ENCODE measurements around the gene BTBD9.
A peak's percentile ranks its signal among the peaks of the same experiment; 100 is the strongest.

Gene BTBD9

DNA sequence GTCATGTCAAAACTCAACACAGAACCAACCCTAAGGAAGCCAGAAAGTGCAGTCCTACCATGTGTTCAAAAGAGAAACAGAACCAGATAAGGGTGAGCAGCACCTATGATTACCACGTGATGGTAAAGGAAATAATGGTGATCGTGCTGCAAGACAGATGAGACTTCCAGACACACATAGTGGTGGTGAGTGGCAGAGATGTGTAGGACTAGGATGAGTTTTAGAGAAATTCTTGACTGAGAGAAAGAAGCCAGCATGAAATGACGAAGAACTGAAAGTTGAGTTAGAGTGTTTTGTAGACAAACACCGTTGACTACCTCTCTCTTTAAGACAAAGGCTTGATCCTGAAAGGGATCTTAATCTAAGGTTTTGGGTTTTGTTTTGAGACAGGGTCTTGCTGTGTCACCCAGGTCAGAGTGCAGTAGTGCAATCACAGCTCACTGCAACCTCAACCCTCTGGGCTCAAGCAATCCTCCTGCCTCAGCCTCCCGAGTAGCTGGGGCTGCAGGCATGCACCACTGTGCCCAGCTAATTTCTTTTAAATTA lies 10.6 kb upstream of the BTBD9 start:
- TF ChIP-seq, protein P1, sequence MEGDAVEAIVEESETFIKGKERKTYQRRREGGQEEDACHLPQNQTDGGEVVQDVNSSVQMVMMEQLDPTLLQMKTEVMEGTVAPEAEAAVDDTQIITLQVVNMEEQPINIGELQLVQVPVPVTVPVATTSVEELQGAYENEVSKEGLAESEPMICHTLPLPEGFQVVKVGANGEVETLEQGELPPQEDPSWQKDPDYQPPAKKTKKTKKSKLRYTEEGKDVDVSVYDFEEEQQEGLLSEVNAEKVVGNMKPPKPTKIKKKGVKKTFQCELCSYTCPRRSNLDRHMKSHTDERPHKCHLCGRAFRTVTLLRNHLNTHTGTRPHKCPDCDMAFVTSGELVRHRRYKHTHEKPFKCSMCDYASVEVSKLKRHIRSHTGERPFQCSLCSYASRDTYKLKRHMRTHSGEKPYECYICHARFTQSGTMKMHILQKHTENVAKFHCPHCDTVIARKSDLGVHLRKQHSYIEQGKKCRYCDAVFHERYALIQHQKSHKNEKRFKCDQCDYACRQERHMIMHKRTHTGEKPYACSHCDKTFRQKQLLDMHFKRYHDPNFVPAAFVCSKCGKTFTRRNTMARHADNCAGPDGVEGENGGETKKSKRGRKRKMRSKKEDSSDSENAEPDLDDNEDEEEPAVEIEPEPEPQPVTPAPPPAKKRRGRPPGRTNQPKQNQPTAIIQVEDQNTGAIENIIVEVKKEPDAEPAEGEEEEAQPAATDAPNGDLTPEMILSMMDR (IDR thresholded peaks at IDR 0.05; ENCODE audit: low read length, missing control alignments): no peak
- H3K4me3 ChIP-seq (replicated peaks; ENCODE audit: low read depth, low read length): no peak overlapping the region
- no peak for DNase-seq (ENCODE audit: low read depth)

DNA sequence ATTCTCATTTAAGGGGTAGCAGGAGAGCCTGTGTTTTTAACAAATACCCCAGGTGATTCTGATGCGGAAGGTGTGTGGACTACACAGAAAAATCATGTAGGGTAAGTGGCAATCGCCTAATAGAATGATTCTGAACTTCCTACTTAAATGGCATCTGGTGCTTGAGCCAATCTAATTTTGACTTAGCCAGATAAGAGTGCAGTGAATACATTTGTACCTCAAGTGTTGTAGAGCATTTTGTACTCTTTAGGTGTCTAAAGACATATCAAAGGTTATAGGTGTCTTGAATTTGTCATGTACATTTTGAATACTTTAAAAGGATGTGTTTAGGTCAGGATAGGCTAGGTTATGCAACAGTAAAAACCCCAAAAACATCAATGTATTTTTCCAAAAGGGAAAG lies 10.0 kb upstream of the BTBD9 start:
- no peak for DNase-seq (ENCODE audit: low read depth)
- TF ChIP-seq, protein P1 (IDR thresholded peaks at IDR 0.05; ENCODE audit: low read length, missing control alignments): no peak

DNA sequence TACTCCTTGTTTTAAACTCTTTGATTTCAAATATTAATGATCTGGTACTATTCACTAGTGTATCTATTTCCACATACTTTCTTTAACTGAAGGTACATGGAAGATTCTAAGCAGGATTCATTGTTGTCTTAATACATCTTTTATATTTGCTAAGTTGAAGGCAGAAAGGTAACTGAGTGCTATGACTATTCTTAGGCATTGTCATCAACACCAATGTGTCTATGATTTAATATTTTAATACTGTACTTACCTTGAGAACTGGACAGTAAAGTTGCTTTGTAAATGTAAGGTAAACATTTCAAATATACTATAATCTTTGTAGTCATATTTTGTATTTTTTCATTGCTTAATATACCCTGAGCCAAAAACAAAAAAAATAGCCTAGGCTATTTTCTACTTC lies 8.9 kb upstream of the BTBD9 start:
- DNase-seq (ENCODE audit: low read depth): no peak
- no peak overlapping the region for H3K4me3 ChIP-seq (replicated peaks; ENCODE audit: low read depth, low read length)
- TF ChIP-seq, protein P1 (IDR thresholded peaks at IDR 0.05; ENCODE audit: low read length, missing control alignments): no peak

More for the DNA sequence above, 10.0 kb upstream of the BTBD9 start:
- no peak overlapping the region for H3K4me3 ChIP-seq (replicated peaks; ENCODE audit: low read depth, low read length)

DNA sequence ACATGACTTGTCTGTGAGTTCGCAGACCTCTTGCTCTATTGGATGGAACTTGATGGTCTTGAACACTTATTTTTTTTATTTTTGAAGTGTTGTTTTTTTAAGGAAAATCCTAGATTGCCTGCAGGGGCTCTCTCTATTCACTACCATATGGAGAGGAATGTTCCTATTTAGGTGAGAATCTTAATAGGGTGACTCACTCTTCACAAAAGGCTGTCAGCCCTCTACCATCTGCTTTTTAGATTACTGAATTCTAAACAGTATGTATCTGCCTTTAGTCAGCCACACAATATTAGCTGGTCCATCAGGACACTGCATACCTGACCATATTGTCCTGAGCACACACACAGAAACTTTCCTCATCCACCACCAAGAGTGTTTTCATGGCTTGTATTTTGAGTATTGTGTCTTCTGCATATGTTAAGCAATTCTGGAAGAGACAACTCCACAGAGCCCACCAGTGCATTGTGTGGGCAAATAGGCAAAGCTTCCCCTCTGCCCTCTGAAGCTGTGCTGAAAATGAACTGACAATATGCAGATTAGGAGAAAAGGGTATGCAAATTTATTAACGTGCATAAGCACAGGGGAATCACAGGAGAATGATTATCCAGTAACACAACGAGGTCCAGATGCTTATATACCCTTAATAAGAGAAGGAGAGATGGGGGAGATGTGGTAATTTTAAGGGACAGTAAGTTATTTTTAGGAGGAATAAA lies 6.6 kb upstream of the BTBD9 start:
- TF ChIP-seq, protein P1 (IDR thresholded peaks at IDR 0.05; ENCODE audit: low read length, missing control alignments): no peak
- H3K4me3 ChIP-seq (replicated peaks; ENCODE audit: low read depth, low read length): no peak overlapping the region
- no peak for DNase-seq (ENCODE audit: low read depth)

DNA sequence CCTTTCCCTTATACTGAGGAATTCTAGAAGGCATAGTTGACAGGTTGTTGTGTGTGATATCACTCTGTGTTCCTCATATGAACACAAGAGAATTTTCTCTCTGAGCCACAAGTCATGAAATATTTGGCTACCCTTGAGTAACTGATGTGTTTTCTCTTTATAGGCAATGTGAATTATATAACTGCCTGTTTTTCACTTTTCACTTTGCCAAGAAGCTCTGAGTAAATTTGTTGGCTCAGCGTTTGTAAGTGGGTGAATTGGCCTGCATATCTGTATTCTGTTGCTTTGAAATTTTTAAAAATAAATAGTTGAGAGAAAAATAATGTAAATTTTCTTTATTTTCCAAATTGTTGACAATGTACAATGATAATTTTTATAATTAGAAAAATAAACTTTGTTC lies 5.2 kb upstream of the BTBD9 start:
- TF ChIP-seq, protein P1 (IDR thresholded peaks at IDR 0.05; ENCODE audit: low read length, missing control alignments): no peak

DNA sequence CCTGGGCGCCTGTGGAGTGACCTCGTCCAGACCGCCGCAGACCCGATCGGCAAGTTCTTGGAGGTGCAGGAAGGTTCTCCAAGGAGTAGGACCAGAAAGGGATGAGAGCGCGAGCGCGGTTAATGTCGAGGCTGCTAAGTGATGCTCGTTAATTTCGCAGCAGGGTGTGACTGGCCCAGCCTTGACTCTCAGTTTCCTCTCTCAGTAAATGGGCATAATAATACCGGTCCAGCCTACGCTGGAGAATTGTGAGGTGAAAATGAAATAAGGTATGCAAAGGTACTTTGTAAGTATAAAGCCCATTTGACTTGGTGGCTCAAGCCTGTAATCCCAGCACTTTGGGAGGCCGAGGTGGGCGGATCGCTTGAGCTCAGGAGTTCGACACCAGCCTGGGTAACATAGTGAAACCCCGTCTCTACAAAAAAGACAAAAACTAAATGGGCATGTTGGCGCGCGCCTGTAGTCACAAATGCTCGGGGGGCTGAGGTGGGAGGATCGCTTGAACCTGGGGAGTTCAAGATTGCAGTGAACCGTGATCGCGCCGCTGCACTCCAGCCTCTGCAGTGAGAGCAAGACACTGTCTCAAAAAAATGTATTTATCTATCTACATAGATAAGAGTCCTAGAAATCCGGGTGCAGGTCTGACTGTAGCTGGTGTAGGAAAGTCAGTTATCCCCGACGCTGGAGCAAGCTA lies 634 bp upstream of the BTBD9 start:
- TF ChIP-seq, protein P1 (IDR thresholded peaks at IDR 0.05; ENCODE audit: low read length, missing control alignments): no peak
- DNase-seq (ENCODE audit: low read depth): no peak
- peak overlapping the region; percentile 94 for H3K4me3 ChIP-seq (replicated peaks; ENCODE audit: low read depth, low read length)

More for the DNA sequence above, 5.2 kb upstream of the BTBD9 start:
- H3K4me3 ChIP-seq (replicated peaks; ENCODE audit: low read depth, low read length): no peak overlapping the region
- no peak for DNase-seq (ENCODE audit: low read depth)

Data from fibroblast of pulmonary artery (primary cell).